ENCODE measurements around the gene FHOD3.

GRCh38 chr18:36465276-36465675 is 167.8 kb downstream of the FHOD3 start:
- no peak for TF ChIP-seq CTCF (IDR thresholded peaks at IDR 0.05)
- no peak for TF ChIP-seq POLR2A (IDR thresholded peaks at IDR 0.05)

Measured in uterus (tissue), 2 donors.